Endothelial cell of umbilical vein (primary cell): ENCODE data around the gene NLRP5. TPM values are rescaled to one million over a fixed set of nuclear protein-coding genes. Genes with fewer than 3 reads are reported as not detected.

ENCODE experiments used
- BruUV-seq: library from RNA; stranded (reverse); fragments of 400-500 nt; replicated peaks from 2 replicates; lab custom pipeline; 2021; lab: Mats Ljungman, UMichigan
- CTCF ChIA-PET: fragments of 300-600, 350-600 bp; sonication (Branson Sonifier 250); formaldehyde crosslinking; loops from one replicate; lab custom pipeline; 2021; ENCODE audit warnings: antibody characterized with exemption, inconsistent platforms; lab: Charles Lee
- POLR2A ChIA-PET: fragments of 300-600, 350-600 bp; sonication (Branson Sonifier 250); formaldehyde crosslinking; loops from one replicate; lab custom pipeline; 2021; ENCODE audit warnings: antibody characterized with exemption, inconsistent platforms; lab: Charles Lee
- DNase-seq: peaks from one replicate; pipeline ENCODE4 v3.0.0-alpha.2; 2011; ENCODE audit warnings: low read depth, low spot score
- FAIRE-seq: peaks from 2 replicates; lab custom pipeline; 2011; peaks lifted over from hg19 to GRCh38; lab: Jason Lieb, UNC
- H2AFZ ChIP-seq: 2 replicates; pipeline ENCODE4 v1.6.0; 2012; ENCODE audit warnings: low read depth, low read length, control low read depth, inconsistent platforms
- H3K27ac ChIP-seq: 2 replicates; pipeline ENCODE4 v1.5.1; 2011; ENCODE audit warnings: low read depth, mild to moderate bottlenecking, control low read depth, low read length, moderate library complexity; ENCODE audit not compliant: insufficient read depth
- H3K27me3 ChIP-seq, 2 experiments: 2 replicates each; pipeline versions ENCODE4 v1.6.0 to v1.6.1; 2011; ENCODE audit warnings: low read length in 2 of 2, mixed read lengths in 1 of 2; ENCODE audit not compliant: control insufficient read depth in 2 of 2, insufficient read depth in 2 of 2
- H3K36me3 ChIP-seq, 2 experiments: 2 replicates in 1 of 2; 3 replicates in 1 of 2; pipeline ENCODE4 v1.5.1; 2011; ENCODE audit warnings: low read length in 2 of 2, mild to moderate bottlenecking in 1 of 2, moderate library complexity in 1 of 2; ENCODE audit not compliant: control insufficient read depth in 2 of 2, insufficient read depth in 2 of 2; ENCODE audit errors: extremely low read depth in 1 of 2
- H3K4me1 ChIP-seq: 3 replicates; pipeline ENCODE4 v1.5.1; 2011; ENCODE audit warnings: mild to moderate bottlenecking, low read length; ENCODE audit not compliant: control insufficient read depth, insufficient read depth; ENCODE audit errors: extremely low read depth
- H3K4me2 ChIP-seq: 2 replicates; pipeline ENCODE4 v1.6.1; 2011; ENCODE audit warnings: low read length, control low read depth, mixed read lengths; ENCODE audit not compliant: insufficient read depth
- H3K4me3 ChIP-seq, 3 experiments: fragments of 200-600 bp in 1 of 3; sonication (generic), shearing (Covaris generic) in 1 of 3; replicated peaks in 1 of 3; 2 replicates each; pipeline ENCODE4 v1.5.1; 2011 to 2016; ENCODE audit warnings: control low read depth in 3 of 3, low read length in 3 of 3, mild to moderate bottlenecking in 2 of 3, inconsistent platforms in 1 of 3, low read depth in 1 of 3, moderate library complexity in 1 of 3; ENCODE audit not compliant: insufficient read depth in 1 of 3
- H3K79me2 ChIP-seq: 2 replicates; pipeline ENCODE4 v1.6.0; 2012; ENCODE audit warnings: low read length, inconsistent platforms; ENCODE audit not compliant: control insufficient read depth, insufficient read depth
- H3K9ac ChIP-seq: replicated peaks from 2 replicates; pipeline ENCODE3; 2011; ENCODE audit warnings: low read length, control low read depth; ENCODE audit not compliant: insufficient read depth; ENCODE audit errors: extremely low read depth
- H3K9me1 ChIP-seq: replicated peaks from 3 replicates; pipeline ENCODE4 v1.6.0; 2011; ENCODE audit warnings: mild to moderate bottlenecking, low read length; ENCODE audit not compliant: control insufficient read depth, insufficient read depth; ENCODE audit errors: extremely low read depth
- H3K9me3 ChIP-seq: replicated peaks from 2 replicates; pipeline ENCODE4 v1.5.1; 2012; ENCODE audit warnings: low read length, inconsistent platforms; ENCODE audit not compliant: control insufficient read depth, insufficient read depth
- H4K20me1 ChIP-seq: replicated peaks from 2 replicates; pipeline ENCODE3; 2011; ENCODE audit warnings: mild to moderate bottlenecking, low read length; ENCODE audit not compliant: control insufficient read depth, insufficient read depth; ENCODE audit errors: extremely low read depth
- EZH2 ChIP-seq: IDR thresholded peaks from 2 replicates; pipeline ENCODE4 v1.6.1; 2012; ENCODE audit warnings: borderline replicate concordance, low read depth, mild to moderate bottlenecking, moderate library complexity, low read length, inconsistent platforms; ENCODE audit not compliant: severe bottlenecking
- FOS ChIP-seq: IDR thresholded peaks from 2 replicates; pipeline ENCODE4 v1.6.1; 2011; ENCODE audit warnings: mild to moderate bottlenecking, low read length, moderate library complexity, borderline replicate concordance; ENCODE audit not compliant: insufficient read depth
- GATA2 ChIP-seq: IDR thresholded peaks from 2 replicates; pipeline ENCODE4 v1.7.0; 2011; ENCODE audit warnings: low read depth, mild to moderate bottlenecking, moderate library complexity, mixed read lengths, low read length; ENCODE audit not compliant: insufficient read length, insufficient read depth
- JUN ChIP-seq: IDR thresholded peaks from 2 replicates; pipeline ENCODE4 v1.6.1; 2011; ENCODE audit warnings: borderline replicate concordance, low read depth; ENCODE audit not compliant: insufficient read length, insufficient read depth
- MAX ChIP-seq: IDR thresholded peaks from 2 replicates; pipeline ENCODE4 v1.6.1; 2011; ENCODE audit not compliant: insufficient read depth, insufficient read length
- MYC ChIP-seq: IDR thresholded peaks from one replicate; pipeline ENCODE4 v1.6.1; 2011; ENCODE audit warnings: mild to moderate bottlenecking, low read depth, low read length
- POLR2A ChIP-seq: IDR thresholded peaks from 2 replicates; pipeline ENCODE4 v1.6.1; 2012; ENCODE audit warnings: low read depth, mild to moderate bottlenecking, control low read depth, low read length
- POLR2AphosphoS5 ChIP-seq: IDR thresholded peaks from 2 replicates; pipeline ENCODE4 v1.6.1; 2012; ENCODE audit warnings: low read depth, mild to moderate bottlenecking, control low read depth, low read length, moderate library complexity; ENCODE audit not compliant: insufficient read depth
- dilution Hi-C: fragments of 300-500 bp; cut with MboI; formaldehyde crosslinking; loops from one replicate; pipeline ENCODE4 v1.15.0; 2019; ENCODE audit warnings: low sequenced_read_pairs; ENCODE audit not compliant: extremely low pct_ligation_motif_present
- intact Hi-C: fragments of 100-400 bp; cut with micrococcal nuclease; formaldehyde crosslinking; loops from one replicate; pipeline ENCODE4 v1.10.0; 2022
- polyA plus RNA-seq, 4 experiments: library from polyadenylated mRNA; depleted of rRNA in 3 of 4; stranded (reverse) in 3 of 4; unstranded in 1 of 4; fragments of >200 nt; gene quantifications; 2 replicates each; pipeline versions ENCODE4 v1.2.1 to v1.2.3, GENCODE V29; 2011 to 2012; ENCODE audit warnings: missing spikeins in 1 of 4
- total RNA-seq: library from RNA; stranded (reverse); gene quantifications from 2 replicates; pipeline ENCODE4 v1.2.3, GENCODE V29; 2021
- TF ChIP-seq, protein P1 (sequence below), 2 donors: IDR thresholded peaks; 1 replicate in 1 of 2; 2 replicates in 1 of 2; pipeline ENCODE4 v1.5.1; 2011; ENCODE audit warnings: low read length in 2 of 2, mild to moderate bottlenecking in 2 of 2, moderate library complexity in 2 of 2, control low read depth in 1 of 2, inconsistent platforms in 1 of 2, low read depth in 1 of 2; ENCODE audit not compliant: insufficient read depth in 1 of 2; ENCODE audit errors: extremely low read depth in 1 of 2

Gene NLRP5
- total and polyA plus RNA-seq, 2 donors (not counting 3 experiments of a cell fraction or from before 2014, with no cell fraction given) = not detected

DNA sequence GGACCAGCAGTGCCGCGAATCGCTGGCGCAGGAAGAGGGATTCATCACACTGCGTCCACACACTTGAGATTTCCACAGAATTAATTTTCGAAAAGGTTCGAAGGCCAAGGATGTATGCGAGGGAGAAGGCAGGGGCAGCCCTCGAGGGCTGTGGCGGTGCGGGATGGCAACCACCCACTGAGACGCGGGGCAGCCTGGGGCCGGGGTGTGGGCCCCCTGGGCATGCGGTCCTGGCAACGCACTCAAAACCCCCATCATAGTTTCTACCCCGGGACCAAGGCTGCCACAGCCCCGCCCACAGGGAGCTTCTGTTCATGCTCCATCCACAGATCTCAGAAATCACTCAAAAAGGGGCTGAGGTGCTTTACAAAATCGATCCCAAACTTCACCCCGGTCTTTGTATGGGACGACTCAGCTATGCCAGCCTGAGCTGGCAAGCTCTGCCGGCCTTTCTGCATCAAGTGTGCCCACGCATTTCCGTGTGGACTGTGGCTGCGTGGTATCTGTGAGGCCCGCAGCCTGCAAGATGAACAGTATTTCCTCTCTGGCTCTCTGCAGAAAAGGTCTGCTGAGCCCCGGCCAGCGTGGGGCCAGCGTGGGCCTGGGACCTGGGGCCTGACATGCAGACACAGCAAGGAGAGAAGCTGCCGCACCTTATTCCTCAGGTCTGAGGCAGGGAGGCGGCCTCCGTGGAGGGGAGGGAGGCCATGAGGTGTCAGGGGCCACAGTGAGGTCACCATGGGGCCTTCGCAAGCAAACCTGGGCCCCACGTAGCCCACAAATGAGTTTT lies 115.4 kb downstream of the NLRP5 start:
- H3K4me1 ChIP-seq = no peaks in the 10 kb centered on the region
- H2AFZ ChIP-seq = no peak overlapping the region
- no peak for DNase-seq
- H3K36me3 ChIP-seq = peaks cover 0 to 4% of the 10 kb centered on the region in 2 experiments
- no peaks in the 10 kb centered on the region for H3K9me1 ChIP-seq
- ChIA-PET CTCF (no interaction called here), POLR2A (no interaction called here)
- intact Hi-C loops = no loop called here
- no peak overlapping the region for H3K4me3 ChIP-seq
- H3K9ac ChIP-seq = no peak overlapping the region
- BruUV-seq = no TSS peak
- H3K27ac ChIP-seq = no peak overlapping the region
- H3K4me2 ChIP-seq = no peak overlapping the region
- H4K20me1 ChIP-seq = no peaks in the 10 kb centered on the region
- H3K9me3 ChIP-seq = no peaks in the 10 kb centered on the region
- no peak for FAIRE-seq
- TF ChIP-seq MYC = no peak
- no peak for TF ChIP-seq MAX
- TF ChIP-seq POLR2A = no peak
- TF ChIP-seq GATA2 = no peak
- no peak for TF ChIP-seq FOS
- no peak for TF ChIP-seq EZH2
- TF ChIP-seq POLR2AphosphoS5 = no peak
- TF ChIP-seq JUN = no peak
- TF ChIP-seq, protein P1, sequence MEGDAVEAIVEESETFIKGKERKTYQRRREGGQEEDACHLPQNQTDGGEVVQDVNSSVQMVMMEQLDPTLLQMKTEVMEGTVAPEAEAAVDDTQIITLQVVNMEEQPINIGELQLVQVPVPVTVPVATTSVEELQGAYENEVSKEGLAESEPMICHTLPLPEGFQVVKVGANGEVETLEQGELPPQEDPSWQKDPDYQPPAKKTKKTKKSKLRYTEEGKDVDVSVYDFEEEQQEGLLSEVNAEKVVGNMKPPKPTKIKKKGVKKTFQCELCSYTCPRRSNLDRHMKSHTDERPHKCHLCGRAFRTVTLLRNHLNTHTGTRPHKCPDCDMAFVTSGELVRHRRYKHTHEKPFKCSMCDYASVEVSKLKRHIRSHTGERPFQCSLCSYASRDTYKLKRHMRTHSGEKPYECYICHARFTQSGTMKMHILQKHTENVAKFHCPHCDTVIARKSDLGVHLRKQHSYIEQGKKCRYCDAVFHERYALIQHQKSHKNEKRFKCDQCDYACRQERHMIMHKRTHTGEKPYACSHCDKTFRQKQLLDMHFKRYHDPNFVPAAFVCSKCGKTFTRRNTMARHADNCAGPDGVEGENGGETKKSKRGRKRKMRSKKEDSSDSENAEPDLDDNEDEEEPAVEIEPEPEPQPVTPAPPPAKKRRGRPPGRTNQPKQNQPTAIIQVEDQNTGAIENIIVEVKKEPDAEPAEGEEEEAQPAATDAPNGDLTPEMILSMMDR (IDR thresholded peaks at IDR 0.05; ENCODE audit: extremely low read depth in 1 of 2, insufficient read depth in 1 of 2, low read depth in 1 of 2, low read length in 2 of 2) = no peak
- H3K79me2 ChIP-seq = peaks cover 41% of the 10 kb centered on the region
- no peaks in the 10 kb centered on the region for H3K27me3 ChIP-seq
- dilution Hi-C loops = no loop called here
